Measurements from ENCODE around the gene GATA6.
"Not testable (repeated sequence)": the region's sequence is repeated elsewhere in the genome, so short reads cannot be mapped to it uniquely, and the experiment has no call there.

GATA6 gene

DNA sequence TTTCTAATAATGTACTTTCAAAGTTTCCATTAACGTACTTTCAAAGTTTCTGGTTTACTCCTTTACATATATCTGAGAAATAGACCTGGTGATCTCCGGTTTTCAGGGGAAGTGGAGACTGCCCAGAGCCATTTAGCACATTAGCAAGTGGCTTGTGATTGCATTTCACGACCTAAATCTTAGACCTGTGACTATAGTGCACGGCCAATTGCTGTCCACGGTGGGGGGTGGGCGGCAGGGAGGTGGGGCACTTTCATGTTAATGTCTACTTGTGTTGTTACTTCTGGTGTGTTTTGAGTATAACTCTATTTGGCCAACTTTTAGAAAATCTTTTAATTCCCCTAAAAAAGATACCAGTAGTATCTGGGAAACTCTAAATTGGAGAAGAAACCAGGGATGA lies 11.3 kb downstream of the GATA6 start:
- DNase-seq (ENCODE audit: low read depth in 2 of 2, low spot score in 1 of 2): no peak

DNA sequence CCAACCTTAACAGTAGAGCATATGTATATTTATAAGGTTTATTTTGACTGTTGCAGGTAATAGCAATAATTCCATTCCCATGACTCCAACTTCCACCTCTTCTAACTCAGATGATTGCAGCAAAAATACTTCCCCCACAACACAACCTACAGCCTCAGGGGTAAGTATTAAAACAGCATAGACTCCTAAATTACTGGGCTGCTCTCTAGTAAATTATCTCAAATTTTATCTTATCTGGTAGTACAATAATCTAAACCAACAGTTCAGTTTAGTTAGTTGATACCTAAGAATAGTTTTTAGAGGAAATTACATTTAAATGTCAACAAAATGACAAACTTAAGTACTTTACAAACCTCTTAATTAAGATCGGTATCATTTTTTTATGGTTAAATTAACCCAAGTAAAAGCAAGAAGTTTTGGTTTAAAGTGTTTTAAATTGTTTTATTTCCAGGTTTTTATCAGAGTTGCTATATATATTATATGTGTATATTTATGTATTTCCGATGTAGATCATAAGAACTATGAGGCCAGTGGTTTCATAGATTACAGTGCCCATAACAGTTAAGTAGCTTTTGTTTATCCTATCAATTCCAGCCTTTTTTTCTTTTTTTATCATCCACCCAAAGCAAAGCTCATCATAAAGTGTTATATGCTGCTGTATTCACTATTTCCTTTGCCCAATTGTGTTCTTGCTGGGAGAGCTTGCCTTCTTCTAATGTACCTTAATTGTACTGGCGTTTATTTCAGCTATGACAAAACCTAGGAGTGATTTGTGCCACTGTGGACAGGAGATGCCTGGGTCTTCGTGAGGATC lies 13.7 kb downstream of the GATA6 start:
- DNase-seq (ENCODE audit: low read depth in 2 of 2, low spot score in 1 of 2): no peak

DNA sequence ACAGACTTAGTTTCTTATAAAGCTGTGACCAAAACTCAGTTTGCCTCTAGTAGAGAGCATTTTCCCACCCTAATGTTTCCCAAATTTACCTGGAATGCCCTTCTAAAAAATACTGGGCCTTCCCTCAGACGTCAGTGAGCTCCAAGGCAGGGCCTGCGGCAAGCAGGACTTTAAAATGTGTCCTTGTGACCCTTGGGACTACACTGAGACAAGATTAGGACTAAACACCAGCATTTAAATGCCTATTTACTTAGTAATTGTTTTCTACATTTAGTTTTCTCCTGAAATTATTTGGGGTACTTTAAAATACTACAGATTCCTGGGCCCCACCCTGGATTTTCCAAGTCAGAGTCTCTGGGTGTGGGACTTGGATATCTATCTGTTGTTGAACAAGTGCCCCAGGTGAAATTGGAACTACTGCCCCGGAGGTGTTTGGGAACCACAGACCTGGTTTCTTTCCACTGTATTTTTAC lies 14.3 kb downstream of the GATA6 start:
- DNase-seq (ENCODE audit: low read depth in 2 of 2, low spot score in 1 of 2): no peak

DNA sequence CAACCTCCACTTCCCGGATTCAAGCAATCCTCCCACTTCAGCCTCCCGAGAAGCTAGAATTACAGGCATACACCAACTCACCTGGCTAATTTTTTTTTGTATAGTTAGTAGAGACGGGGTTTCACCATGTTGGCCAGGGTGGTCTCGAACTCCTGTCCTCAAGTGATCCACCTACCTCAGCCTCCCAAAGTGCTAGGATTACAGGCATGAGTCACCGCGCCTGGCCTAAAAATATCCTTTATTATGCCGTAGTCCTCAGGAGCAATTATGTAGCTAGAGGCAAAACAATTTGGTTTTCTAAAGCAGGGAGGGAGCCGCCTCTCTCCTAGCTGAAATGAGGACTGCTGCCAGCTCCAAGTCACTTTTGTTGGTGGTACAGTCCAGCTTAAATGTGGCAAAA lies 15.2 kb downstream of the GATA6 start:
- not testable (repeated sequence) for DNase-seq (ENCODE audit: low read depth in 2 of 2, low spot score in 1 of 2)

DNA sequence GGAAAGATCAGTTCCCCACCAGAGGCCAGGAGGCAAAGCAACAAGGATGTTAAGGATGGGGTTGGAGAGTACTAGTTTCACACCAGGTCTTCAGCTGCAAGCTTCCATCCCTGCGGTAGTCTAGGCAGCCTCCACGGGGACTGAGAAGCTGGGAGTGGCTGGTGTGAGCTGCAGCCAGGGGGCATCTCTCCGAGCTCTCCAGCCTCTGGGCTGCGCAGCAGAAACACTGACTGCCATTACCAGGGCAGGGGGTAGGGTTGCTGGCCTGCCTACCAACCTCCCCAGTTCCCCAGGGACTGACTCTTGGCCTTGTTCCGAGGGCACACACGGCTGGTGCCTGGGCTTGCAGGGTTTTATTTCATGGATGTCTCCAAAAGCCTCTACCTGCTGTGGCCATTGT lies 15.9 kb downstream of the GATA6 start:
- DNase-seq (ENCODE audit: low read depth in 2 of 2, low spot score in 1 of 2): no peak

DNA sequence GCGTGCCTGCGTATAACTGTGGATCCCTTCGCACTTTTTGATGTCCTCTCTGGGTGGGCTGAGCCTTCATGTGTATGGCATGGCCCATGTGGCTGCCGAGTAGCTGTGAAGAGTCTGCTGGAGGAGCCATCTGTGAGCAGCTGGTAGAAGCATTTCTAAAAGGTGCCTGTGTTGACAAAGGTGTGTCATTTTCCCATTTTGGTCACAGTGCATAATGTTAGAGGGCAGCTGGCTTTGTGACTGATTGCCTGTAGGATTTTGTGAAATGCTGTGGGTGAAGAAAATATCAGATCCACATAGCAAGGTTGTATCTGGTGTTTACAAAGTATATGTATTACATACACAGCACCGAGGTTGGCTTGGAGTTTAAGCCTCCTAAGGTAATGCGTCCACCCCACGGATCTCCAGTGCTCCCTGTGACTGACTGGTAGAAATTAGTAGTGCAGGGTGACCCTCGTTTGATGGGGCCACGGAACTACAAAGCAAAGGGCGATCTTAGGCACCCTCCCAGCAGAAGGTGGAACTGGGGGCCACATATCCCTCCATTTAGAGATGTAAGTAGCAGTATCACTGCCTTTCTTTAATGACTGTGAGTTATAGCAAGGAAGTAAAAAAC lies 16.5 kb downstream of the GATA6 start:
- no peak for DNase-seq (ENCODE audit: low read depth in 2 of 2, low spot score in 1 of 2)

DNA sequence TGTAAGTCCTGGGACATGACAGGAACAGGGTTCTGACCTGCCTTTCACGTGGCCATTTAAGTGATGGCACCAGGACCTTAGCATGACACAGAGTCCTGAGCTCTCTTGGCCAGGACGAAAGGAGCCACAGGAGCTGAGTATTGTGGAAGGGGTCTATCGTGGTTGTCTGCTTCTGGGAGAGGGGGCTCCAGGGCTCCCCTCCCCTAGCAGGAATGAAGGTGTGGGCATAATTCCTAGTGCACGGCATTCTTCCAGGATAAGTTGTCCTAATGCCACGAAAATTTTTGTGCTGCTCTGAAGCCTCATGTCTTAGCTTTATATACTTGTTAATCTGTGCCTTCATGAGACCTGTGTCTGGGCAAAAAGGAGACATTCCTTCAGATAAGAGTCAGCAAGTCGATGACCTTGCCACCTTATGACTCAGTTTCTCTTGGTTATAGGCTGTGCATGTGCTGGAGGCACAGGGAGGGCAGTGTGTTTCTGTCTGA lies 17.1 kb downstream of the GATA6 start:
- DNase-seq (ENCODE audit: low read depth in 2 of 2, low spot score in 1 of 2): no peak

- no peak for DNase-seq (ENCODE audit: low read depth in 2 of 2, low spot score in 1 of 2)
Measured at GRCh38 chr18:22188559-22189267, 19.3 kb downstream of the GATA6 start.

DNA sequence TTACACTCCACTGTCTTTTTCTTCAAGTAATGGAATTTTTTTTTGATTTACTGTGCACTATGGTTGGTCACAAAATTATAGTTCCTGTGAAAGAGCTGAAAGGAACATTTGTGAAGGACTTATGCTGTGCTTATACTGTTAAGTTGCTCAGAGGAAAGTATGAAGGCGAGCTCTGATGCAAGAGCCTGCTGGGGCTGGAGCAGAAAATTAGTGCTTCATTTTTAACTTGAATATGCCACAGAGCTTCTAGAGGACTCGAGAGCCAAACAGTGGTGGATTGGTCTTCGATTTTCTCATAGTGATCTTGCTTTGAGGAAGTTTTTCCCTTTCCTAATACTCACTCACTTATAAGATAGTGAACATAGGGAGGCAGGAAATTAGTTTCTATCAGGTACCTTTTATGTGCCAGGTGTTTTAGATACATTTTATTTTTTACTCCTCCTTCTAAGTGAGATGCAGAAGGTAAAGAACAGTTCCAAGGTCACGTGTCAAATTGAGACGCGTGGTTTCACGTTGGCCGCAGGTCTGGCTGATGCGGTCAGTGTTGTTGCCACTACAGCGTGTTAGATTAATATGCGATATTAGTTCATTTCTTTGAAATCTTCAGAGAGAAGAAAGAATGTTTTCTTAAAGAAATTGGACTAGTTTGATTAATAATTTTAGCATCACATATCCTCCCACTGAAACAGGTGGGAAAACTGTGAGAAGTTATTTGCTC lies 20.2 kb downstream of the GATA6 start:
- no peak for DNase-seq (ENCODE audit: low read depth in 2 of 2, low spot score in 1 of 2)

DNA sequence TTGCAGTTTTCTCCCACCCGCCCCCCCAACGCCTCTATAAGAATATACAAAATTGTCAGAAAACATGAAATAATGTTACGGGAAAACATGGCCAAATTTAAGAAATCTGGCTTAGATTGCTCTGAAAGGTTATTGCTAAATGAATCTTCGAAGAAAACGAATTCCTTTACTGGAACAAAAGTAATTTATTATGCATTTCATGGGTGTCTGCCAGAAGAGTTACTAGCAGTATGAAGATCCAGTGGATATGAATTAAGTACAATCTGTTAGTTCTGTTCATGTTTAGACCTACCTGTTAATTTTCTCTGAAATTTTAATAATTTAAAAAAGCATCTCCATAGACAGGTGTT lies 21.9 kb downstream of the GATA6 start:
- no peak for DNase-seq (ENCODE audit: low read depth in 2 of 2, low spot score in 1 of 2)

DNA sequence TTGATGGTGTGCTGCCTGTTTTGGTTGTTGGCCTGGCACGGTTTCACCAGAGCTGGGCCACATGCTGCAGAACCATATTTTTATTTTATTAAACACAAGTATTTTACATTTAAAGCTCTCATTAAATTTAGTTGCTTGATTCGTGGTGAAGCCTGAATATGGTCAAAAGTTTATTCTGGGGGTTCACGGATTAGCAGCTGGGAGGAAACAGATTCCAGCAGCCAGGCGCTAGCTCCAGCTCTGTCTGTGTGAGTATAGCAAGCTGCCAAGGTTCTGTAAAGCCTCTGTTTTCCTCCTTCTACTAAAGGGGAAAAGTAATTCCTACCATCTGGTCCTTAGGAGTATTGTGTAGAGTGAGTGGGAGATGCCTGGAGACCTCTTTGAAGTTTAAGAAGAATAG lies 22.5 kb downstream of the GATA6 start:
- no peak for DNase-seq (ENCODE audit: low read depth in 2 of 2, low spot score in 1 of 2)

DNA sequence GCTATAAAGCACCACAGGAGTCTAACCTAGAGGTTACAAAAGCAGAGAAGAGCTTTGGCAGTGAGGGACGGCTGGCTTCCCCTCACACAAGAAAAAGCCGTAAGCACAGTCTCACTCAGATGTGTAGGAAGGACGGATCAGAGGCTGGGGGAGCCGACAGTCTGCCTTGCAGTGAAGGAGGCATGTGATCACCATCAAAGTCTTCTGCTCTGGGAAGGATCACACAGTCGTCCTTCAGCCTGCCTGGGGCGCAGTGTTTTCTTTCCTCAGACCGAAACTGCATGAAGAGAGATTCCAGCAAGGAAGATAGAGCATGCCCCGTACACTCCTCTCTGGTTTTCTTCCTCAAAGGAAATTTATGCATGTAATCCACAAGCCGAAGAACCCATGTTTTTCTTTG lies 24.1 kb downstream of the GATA6 start:
- no peak for DNase-seq (ENCODE audit: low read depth in 2 of 2, low spot score in 1 of 2)

DNA sequence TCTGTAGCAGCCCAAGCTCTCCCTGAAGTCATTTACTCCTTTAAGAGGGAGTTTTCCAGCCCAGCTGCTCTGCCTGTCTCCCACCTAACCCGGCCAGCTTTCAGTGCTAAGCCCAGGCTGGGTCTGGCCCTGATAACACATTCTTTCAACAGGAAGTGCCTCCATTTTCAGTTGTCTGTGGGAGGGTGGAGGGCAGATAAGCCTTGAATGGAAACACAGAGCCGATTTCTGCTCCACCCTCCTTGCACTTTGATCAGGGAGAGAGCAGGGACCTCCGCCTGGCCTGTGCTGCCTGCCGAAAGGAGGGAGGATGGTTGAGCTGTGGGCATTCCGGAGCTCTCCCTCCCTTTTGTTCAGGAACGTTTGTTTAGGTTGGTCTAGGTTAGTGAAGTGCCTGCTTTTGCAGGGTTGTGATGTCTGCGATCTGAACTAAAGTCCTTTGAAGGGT lies 24.8 kb downstream of the GATA6 start:
- no peak for DNase-seq (ENCODE audit: low read depth in 2 of 2, low spot score in 1 of 2)

DNA sequence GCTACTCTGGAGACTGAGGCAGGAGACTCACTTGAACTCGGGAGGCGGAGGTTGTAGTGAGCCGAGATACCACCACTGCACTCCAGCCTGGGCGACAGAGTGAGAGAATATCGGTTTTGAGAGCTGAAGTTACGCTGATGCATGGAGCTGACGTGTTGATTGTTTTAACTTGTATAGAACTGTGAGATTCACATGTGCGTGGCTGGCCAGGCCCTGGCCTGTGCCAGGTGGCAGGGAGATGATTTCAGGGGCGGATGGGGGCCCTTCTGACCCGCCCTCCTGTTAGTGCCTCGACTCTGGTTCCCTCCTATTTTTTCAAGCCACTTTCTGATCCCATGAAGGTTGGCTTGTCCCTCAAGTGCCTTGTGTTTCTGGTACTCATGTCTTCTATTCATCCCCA lies 25.7 kb downstream of the GATA6 start:
- no peak for DNase-seq (ENCODE audit: low read depth in 2 of 2, low spot score in 1 of 2)

- DNase-seq (ENCODE audit: low read depth in 2 of 2, low spot score in 1 of 2): not testable (repeated sequence)
Measured at GRCh38 chr18:22196943-22197342, 27.6 kb downstream of the GATA6 start.

DNA sequence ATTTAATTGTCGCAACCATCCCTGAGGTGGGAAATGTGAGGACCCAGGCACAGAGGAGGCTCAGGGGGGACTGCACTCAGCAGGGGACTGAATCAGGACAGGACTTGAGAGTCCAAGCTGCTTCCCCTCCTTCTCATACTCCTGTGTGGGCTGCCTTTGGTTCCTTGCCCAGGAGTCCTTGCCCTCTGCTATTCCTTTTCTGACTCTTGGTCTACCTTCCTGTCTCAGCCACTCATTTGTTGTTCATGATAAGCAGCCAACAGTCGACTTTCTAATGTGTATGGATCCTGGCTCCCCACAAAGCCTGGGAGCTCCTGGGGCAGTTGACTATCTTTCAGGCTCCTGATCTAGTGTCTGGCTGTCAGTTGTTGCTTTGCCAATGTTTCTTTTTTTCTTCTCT lies 28.3 kb downstream of the GATA6 start:
- DNase-seq (ENCODE audit: low read depth in 2 of 2, low spot score in 1 of 2): no peak

DNA sequence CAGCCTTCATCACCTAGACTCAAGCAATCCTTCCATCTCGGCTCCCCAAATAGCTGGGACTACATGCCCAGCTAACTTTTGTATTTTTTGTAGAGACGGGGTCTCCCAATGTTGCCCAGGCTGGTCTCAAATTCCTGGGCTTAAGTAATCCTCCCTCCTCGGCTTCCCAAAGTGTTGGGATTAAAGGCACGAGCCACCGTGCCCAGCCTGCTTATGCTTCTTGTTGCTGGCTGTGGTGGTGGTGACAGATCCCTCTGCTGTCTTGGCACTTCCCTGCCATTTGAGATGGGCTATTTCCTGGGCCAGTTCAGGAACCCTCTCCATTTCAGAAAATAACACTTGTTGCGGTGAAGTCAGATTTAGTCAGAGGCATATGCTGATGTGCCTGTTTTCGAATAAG lies 28.8 kb downstream of the GATA6 start:
- no peak for DNase-seq (ENCODE audit: low read depth in 2 of 2, low spot score in 1 of 2)

DNA sequence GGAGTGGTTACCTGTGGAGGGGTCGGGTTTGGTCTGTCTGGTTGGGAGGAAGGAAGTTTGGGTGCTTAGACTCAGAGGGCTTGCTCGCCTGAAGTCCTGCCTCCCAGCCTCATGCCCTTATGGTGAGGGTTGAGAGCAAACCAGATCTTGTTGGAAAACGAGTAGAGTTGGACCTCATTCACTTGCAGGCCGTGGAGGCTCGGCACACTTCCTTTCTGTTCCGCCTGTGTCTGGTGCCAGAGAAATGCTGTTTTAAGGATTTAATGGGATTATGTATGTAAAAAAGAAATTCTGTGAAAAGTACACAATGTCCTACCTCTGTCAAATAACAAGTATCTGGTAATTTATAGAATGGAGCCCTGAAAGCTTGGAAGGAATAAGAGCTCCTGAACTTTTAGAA lies 29.6 kb downstream of the GATA6 start:
- DNase-seq (ENCODE audit: low read depth in 2 of 2, low spot score in 1 of 2): no peak

DNA sequence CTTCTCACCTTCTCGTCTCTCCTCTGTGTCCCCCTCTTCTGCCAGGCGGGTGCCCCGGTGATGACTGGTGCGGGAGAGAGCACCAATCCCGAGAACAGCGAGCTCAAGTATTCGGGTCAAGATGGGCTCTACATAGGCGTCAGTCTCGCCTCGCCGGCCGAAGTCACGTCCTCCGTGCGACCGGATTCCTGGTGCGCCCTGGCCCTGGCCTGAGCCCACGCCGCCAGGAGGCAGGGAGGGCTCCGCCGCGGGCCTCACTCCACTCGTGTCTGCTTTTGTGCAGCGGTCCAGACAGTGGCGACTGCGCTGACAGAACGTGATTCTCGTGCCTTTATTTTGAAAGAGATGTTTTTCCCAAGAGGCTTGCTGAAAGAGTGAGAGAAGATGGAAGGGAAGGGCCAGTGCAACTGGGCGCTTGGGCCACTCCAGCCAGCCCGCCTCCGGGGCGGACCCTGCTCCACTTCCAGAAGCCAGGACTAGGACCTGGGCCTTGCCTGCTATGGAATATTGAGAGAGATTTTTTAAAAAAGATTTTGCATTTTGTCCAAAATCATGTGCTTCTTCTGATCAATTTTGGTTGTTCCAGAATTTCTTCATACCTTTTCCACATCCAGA lies 31.3 kb downstream of the GATA6 start:
- no peak for DNase-seq (ENCODE audit: low read depth in 2 of 2, low spot score in 1 of 2)

DNA sequence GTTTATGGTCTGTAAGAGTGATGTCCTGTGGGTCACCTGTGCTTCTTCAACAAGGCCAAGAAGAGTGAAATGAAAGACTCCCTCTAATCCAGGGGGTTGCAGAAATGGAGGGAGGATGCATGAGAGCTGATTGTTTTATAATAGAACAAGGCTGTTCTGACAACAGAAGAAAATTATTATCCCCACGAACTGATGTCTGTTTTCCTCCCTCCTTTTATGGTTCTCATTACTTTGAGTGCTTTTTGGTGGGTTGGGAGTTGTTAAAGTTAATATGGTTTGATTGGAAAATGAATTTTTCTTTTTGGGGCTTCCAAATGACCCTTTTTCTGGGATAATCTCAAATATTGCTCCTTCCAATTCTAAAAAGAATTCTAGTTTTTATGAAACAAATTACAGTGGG lies 33.6 kb downstream of the GATA6 start:
- no peak for DNase-seq (ENCODE audit: low read depth in 2 of 2, low spot score in 1 of 2)
